Fibroblast of peridontal ligament (primary cell): ENCODE results near the gene RPP14.

Source experiments
- DNase-seq: peaks from one replicate; pipeline ENCODE4 v3.0.0-alpha.2; 2010; ENCODE audit errors: extremely low read depth

RPP14 gene

DNA sequence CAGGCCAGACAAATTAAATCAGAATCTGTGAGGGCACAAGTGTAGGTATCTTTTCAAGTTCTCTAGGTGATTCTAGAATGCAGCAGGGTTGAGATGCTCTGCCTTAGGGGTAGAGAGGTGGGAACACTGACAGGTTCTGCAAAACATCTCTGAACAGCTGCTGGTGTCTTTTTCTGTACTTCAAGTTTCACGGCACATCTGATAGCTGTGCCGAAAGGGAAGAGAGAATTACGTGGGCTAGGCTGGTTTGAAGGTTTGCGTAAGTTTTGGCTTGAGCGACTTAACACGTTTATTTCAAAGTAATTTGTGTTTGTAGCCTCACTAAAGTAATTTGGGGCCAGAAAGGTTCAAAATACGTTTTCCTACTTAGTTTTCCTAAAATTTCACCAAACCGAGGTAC is 49.1 kb downstream of the RPP14 start:
- DNase-seq, result no peak

- DNase-seq, result no peak
Measured at GRCh38 chr3:58356054-58356453, 50.0 kb downstream of the RPP14 start.

GRCh38 chr3:58357402-58357801 is 51.4 kb downstream of the RPP14 start:
- DNase-seq, result no peak

GRCh38 chr3:58358092-58358491 is 52.0 kb downstream of the RPP14 start:
- DNase-seq, result no peak

- no peak for DNase-seq
Measured at GRCh38 chr3:58358808-58359207, 52.8 kb downstream of the RPP14 start.

GRCh38 chr3:58359621-58360020 is 53.6 kb downstream of the RPP14 start:
- DNase-seq, result no peak

DNA sequence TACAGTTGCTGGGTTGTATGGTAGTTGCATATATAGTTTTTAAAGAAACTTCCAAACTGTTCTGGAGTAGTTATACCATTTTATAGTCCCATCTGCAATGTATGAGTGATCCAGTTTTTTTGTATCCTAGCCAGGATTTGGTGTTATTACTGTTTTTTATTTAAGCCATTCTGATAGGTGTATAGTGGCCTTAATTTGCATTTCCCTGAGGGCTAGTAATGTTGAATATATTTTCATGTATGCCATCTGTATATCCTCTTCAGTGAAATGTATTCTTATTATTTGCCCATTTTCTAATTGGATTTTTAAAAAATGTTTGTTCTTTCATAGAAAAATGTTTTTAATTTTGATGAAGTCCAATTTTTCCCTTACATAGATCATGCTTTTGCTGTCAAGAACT is 55.8 kb downstream of the RPP14 start:
- no peak for DNase-seq

GRCh38 chr3:58366699-58367098 is 60.7 kb downstream of the RPP14 start:
- peak; percentile 49 for DNase-seq

- DNase-seq, result no peak
Measured at GRCh38 chr3:58369038-58369437, 63.0 kb downstream of the RPP14 start.
